BJ (cell line): ENCODE results near the gene NPFFR2. TPM values are rescaled to one million over a fixed set of nuclear protein-coding genes. Genes with fewer than 3 reads are reported as not detected.

Experiments
- CTCF ChIA-PET: fragments of 350-600 bp; formaldehyde crosslinking; extraction: SDS; loops from one replicate; lab custom pipeline; 2021; ENCODE audit warnings: antibody characterized with exemption, inconsistent platforms; lab: Yijun Ruan, JAX
- POLR2A ChIA-PET: fragments of 300-600 bp; sonication (Branson Sonifier 250); formaldehyde crosslinking; extraction: SDS; loops from one replicate; lab custom pipeline; 2021; ENCODE audit warnings: antibody characterized with exemption; lab: Charles Lee
- DNase-seq: peaks from one replicate; pipeline ENCODE4 v3.0.0-alpha.2; 2011; ENCODE audit warnings: low read depth
- H3K27me3 ChIP-seq: 2 replicates; pipeline ENCODE4 v1.6.0; 2011; ENCODE audit warnings: low read length; ENCODE audit not compliant: control insufficient read depth, insufficient read depth
- H3K36me3 ChIP-seq: 2 replicates; pipeline ENCODE4 v1.5.1; 2011; ENCODE audit warnings: low read length; ENCODE audit not compliant: control insufficient read depth, insufficient read depth
- H3K4me3 ChIP-seq: 2 replicates; pipeline ENCODE4 v1.5.1; 2011; ENCODE audit warnings: low read depth, mild to moderate bottlenecking, control low read depth, low read length
- polyA minus RNA-seq: library from RNA; depleted of rRNA, polyadenylated mRNA; stranded (reverse); fragments of >200 nt; gene quantifications from 2 replicates; pipeline ENCODE4 v1.2.3, GENCODE V29; 2011; rRNA and poly(A)+ RNA removed
- polyA plus RNA-seq: library from polyadenylated mRNA; depleted of rRNA; stranded (reverse); fragments of >200 nt; gene quantifications from 2 replicates; pipeline ENCODE4 v1.2.3, GENCODE V29; 2011; rRNA removed
- TF ChIP-seq, protein P1 (sequence below): IDR thresholded peaks from 2 replicates; pipeline ENCODE4 v1.5.1; 2011; ENCODE audit warnings: low read depth, mild to moderate bottlenecking, control low read depth, inconsistent platforms, low read length, moderate library complexity; ENCODE audit not compliant: insufficient read depth

Gene NPFFR2
- polyA plus RNA-seq, result not detected in 2 replicates
- polyA minus RNA-seq, result not detected in 2 replicates

DNA sequence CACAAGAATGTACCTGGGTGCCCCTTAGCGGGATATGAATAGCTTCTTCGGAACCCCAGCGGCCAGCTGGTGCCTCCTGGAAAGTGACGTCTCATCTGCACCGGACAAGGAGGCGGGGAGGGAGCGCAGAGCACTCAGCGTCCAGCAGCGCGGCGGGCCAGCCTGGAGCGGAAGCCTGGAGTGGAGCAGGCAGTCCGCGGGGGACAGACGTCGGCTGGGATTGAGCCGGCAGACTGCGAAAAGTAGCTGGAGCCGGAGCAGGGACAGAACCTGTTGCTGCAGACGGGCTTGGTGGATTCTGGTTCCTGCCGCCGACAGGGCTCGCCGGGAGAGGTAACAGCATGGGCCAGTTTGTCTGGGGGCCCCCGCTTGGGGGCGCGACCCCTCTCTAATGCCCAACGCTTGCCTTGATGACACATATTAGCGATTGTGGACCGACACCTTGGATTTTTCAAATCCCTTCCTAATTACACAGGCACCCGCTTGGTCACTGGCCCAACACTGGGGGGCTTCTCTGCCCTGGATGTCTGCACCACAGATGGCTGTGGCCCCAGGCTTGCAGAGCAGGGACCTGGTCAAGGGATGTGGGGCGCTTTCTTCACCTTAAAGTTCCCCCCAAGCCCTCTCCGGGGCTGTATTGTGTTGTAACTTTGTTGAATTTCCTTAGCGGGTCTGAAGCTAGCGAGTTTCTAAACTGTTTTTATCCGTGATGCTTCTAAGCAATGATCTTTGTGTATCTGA, at the start of gene NPFFR2:
TSS of gene NPFFR2 (plus strand) at position 133 of the 741 bp plus-strand sequence. CDS start 96,592 bp downstream, outside the sequence.
- no peak within 1 kb of the TSS for H3K4me3 ChIP-seq
- H3K36me3 ChIP-seq, result no peaks in the 10 kb centered on the region
- no peak for DNase-seq
- CTCF ChIA-PET, result interaction anchor here (1.6 kb wide), 1 partner anchor 17 kb away, joined by 3 read pairs; no protein-coding TSS in a partner anchor
- TF ChIP-seq, protein P1, sequence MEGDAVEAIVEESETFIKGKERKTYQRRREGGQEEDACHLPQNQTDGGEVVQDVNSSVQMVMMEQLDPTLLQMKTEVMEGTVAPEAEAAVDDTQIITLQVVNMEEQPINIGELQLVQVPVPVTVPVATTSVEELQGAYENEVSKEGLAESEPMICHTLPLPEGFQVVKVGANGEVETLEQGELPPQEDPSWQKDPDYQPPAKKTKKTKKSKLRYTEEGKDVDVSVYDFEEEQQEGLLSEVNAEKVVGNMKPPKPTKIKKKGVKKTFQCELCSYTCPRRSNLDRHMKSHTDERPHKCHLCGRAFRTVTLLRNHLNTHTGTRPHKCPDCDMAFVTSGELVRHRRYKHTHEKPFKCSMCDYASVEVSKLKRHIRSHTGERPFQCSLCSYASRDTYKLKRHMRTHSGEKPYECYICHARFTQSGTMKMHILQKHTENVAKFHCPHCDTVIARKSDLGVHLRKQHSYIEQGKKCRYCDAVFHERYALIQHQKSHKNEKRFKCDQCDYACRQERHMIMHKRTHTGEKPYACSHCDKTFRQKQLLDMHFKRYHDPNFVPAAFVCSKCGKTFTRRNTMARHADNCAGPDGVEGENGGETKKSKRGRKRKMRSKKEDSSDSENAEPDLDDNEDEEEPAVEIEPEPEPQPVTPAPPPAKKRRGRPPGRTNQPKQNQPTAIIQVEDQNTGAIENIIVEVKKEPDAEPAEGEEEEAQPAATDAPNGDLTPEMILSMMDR, result no peak
- POLR2A ChIA-PET, result no interaction called here
- no peaks in the 10 kb centered on the region; the same call in 1 of the 2 replicates for H3K27me3 ChIP-seq

DNA sequence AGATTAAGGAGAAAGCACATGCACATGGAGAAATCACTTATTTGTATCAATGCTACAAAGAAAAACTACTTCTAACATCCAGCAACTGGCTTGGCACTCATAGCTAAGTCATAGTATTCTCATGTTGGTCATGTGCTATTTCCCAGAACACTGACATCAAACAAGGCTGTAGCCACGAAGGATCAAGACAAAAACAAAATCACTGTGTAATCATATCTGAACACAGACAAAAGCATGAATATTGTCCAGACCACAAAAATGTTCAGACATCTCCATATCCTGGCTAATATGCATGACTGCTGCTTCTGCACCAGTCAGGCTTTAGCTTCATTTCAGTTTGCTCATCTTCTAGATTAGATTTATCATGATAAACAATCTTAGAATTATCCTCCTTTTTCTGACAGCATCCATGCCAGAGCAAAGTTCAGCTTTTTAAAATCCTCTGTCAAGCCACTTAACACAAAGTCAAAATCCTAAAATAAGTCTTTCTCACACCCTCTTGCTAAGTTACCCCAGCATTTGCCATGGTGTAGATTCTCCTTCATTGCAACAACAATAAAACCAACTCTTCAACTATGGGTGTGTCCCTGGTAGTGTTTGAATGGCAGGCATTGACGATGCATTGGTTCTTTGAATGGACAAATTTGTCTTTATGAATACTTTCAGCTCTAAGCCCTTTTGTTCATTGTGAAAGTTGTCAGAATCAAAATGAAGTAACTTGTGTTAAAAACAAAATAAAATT, 39.1 kb upstream of the NPFFR2 start:
- POLR2A ChIA-PET, result no interaction called here
- Histone ChIP-seq H3K36me3 (no peaks in the 10 kb centered on the region), H3K27me3 (no peaks in the 10 kb centered on the region), H3K4me3 (no peak overlapping the region)
- DNase-seq, result no peak
- CTCF ChIA-PET, result no interaction called here
- TF ChIP-seq, protein P1, result no peak

DNA sequence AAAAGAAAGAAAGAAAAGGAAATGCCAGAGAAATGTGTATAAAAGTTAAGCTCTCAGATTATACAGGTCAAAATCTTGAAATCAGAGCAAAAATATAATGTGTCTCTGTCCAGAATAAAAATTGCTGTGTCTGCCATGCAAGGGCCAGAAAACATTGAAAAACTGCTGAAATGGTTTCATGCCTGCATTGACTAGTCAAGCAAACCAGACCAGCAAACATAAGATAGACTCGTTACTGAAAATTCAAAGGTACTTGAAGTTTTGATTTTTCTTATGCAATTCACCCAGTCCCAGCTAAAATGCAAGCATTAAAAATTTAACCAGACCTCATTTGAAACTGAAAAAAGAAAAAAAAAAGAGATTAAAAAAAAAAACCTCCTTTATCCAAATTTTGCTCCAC, 37.2 kb upstream of the NPFFR2 start:
- TF ChIP-seq, protein P1, result no peak
- DNase-seq, result no peak
- Histone ChIP-seq H3K36me3 (no peaks in the 10 kb centered on the region), H3K27me3 (no peaks in the 10 kb centered on the region), H3K4me3 (no peak overlapping the region)
- CTCF ChIA-PET, result no interaction called here
- POLR2A ChIA-PET, result no interaction called here

DNA sequence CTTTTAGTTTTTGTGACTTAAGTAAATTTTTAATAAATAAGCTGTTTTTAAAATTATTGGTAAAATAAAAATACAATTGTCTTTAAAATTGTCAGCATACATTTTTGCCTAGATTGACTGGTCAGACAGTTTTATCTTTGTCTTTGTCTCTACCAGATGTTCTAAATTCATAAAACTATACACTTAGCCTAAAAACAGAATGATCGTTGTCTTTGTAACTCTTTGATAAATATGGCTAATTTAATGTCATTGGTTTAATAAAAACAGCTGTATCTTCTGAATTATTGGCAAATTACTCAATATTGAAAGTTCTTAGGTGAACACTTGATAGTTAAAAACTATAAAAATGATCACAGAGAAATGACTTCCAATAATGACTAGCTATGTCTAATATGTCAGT, 36.5 kb upstream of the NPFFR2 start:
- ChIA-PET CTCF (interaction anchor here (0.6 kb wide), 1 partner anchor 22 kb away, joined by 3 read pairs; no protein-coding TSS in a partner anchor), POLR2A (no interaction called here)
- TF ChIP-seq, protein P1, result no peak
- Histone ChIP-seq H3K36me3 (no peaks in the 10 kb centered on the region), H3K4me3 (no peak overlapping the region), H3K27me3 (no peaks in the 10 kb centered on the region)
- no peak for DNase-seq

DNA sequence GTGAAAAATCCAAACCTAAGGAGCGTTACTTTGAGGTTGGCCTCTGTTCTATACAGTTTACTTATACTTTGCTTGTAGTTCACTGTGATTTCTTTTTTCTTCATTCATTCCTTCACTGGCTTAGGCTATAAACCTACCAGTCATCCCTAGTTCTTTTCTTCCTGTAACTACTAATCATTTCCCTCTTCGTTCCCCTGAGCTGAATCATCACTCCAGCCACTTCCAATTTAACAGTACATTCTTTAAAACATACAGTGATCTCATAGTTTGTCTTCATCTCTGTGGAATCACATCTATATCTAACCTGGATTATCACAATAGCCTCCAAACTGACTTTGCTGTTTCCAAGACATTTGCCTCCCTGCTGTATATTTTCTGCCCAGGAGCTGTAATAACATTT, 25.2 kb upstream of the NPFFR2 start:
- TF ChIP-seq, protein P1, result no peak
- CTCF ChIA-PET, result no interaction called here
- H3K36me3 ChIP-seq, result no peaks in the 10 kb centered on the region

More for the DNA sequence above, 25.2 kb upstream of the NPFFR2 start:
- Histone ChIP-seq H3K4me3 (no peak overlapping the region), H3K27me3 (no peaks in the 10 kb centered on the region)
- peak; percentile 8 for DNase-seq
- POLR2A ChIA-PET, result no interaction called here
